ENCODE data around the gene DNAAF5.
"Not testable (repeated sequence)": the region's sequence is repeated elsewhere in the genome, so short reads cannot be mapped to it uniquely, and the experiment has no call there.

DNAAF5 gene

DNA sequence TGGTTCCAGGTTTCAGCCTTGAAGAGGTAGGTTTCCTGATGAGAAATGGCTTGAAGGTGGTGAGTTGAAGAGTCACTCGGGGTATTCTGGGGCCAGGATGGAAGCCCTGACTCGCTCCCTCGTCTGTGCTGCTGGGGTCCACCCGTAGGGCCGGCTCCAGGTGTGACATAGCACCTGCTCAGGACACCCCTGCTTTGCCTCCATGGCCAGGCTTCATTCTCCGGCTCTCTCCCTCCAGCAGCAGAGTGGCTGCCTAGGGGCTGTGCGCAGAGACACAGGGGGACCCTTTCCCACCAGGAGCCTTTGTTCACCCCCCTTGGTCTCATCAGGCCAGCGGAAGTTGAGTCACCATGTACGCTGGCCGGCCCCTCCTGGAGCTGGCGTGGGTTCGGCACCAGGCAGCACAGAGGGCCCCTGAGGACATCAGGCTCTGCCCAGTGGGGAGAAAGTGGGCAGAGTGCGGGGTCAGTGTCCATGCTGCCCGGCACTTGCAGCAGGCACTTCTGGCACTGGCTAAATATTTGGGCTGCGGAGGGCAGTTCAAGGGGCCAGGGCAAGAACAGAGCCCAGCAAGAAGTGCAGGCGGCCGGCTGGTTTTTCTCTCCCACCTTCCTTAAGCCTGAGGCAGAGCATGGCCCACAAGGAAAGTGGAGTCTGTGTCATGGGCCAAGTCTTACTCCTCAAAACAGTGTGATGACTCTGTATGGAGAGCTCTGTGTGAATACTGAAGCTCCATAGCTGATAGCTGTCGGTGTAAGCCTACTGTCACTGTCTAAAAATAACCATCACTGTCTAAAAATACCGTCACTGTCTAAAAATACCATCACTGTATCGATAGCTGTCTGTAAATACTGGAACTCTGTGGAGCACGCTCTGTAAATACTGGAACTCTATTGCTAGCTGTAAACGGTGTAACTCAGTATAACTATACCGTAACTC lies 4.3 kb downstream of the DNAAF5 start:
- DNase-seq = no peak

DNA sequence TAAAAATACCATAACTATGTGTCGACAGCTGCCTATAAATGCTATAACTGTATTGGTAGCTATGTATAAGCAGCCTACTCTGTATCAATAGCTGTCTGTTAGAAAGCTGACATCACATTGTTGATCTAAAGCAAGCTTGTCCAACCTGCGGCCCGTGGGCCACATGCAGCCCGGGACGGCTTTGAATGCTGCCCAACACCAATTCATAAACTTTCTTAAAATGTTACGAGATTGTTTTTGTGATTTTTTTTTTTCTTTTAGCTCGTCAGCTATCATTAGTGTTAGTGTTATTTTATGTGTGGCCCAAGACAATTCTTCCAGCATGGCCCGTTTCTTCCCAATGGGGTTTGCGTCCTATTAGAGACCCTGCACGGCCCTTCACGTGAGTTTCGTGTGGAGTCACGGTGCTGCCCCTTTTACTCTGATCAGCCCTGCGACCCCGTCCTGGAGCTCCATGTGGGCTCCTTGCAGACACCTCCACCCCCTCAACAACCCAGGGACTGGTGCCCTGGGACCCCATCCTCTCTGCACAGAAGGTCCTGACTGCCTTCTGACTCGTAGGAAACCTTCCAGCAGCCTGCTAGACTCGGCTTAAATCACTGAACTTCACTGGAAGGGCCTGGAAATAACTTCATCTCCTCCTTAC lies 5.1 kb downstream of the DNAAF5 start:
- DNase-seq = no peak

DNA sequence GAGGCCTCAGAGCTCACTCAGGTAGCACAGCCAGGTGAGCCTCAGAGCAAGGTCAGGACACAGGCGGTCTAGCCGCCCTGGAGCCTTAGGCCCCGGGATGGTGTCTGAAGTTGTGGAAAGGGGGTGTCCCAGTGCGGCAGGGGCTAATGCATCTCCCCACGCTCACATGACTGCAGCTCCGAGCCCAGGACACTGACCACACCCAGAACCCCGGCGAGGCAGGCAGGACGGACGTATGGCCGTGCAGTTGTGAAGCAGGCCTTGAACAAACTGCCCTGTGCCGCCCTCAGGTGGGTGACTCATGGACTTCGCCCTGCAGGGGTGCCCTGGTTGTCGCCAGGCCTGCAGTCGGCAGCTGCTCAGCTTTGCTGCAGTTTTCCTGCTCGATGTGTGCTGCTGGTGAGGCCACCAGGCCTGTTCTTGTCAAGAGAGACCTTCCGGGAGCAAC lies 5.6 kb downstream of the DNAAF5 start:
- DNase-seq = peak; percentile 54

DNA sequence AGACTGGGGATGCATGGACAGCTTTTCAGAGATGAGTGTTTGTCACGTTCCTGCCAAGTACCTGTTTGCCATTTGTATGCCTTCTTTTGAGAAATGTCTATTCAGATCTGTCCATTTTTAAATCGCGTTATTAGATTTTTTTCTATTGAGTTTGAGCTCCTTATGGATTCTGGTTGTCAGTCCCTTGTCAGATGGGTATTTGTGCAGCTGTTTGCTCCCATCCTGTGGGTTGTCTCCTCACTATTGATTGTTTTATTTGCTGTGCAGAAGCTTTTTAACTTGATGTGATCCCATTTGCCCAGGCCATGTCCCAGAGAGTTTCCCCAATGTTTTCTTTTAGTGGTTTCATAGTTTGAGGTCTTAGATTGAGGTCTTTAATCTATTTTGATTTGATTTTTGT lies 6.1 kb downstream of the DNAAF5 start:
- DNase-seq = no peak

DNA sequence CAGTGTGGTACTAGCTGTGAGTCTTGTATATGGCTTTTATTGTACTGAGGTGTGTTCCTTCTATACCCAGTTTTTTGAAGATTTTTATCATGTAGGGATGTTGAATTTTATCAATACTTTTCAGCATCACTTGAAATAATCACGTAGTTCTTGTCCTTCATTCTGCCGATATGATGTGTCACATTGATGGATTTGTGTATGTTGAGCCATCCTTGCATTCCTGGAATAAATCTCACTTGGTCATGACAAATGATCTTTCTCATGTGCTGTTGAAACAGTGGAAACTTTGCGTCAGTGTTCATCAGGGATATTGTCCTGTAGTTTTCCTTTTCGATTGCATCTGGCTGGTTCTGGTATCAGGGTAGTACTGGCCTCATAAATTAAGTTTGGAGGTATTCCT lies 7.7 kb downstream of the DNAAF5 start:
- no peak for DNase-seq

DNA sequence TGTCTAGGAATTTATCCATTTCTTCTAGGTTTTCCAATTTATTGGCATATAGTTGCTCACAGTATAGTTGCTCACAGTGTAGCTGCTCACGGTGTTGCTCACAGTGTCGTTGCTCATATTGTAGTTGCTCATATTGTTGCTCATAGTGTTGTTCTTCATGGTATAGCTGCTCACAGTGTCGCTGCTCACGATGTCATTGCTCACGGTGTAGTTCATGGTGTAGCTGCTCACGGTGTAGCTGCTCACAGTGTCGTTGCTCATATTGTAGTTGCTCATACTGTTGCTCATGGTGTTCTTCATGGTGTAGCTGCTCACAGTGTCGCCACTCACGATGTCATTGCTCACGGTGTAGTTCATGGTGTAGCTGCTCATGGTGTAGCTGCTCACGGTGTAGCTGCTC lies 8.3 kb downstream of the DNAAF5 start:
- no peak for DNase-seq

DNA sequence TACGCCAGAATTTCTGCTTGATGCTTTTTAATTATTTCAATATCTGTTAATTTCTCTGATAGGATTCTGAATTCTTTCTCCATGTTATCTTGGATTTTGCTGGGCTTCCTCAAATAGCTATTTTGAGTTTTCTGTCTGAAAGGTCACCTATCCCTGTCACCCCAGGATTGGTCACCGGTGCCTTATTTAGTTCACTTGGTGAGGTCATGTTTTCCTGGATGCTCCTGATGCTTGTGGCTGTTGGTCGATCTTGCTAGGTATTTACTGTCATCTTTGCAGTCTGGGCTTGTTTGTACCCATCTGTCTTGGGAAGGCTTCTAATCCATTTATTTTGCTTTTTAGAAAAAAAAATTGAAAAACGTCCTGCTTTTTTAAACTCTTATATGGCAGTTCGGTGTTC lies 11.7 kb downstream of the DNAAF5 start:
- no peak for DNase-seq

DNA sequence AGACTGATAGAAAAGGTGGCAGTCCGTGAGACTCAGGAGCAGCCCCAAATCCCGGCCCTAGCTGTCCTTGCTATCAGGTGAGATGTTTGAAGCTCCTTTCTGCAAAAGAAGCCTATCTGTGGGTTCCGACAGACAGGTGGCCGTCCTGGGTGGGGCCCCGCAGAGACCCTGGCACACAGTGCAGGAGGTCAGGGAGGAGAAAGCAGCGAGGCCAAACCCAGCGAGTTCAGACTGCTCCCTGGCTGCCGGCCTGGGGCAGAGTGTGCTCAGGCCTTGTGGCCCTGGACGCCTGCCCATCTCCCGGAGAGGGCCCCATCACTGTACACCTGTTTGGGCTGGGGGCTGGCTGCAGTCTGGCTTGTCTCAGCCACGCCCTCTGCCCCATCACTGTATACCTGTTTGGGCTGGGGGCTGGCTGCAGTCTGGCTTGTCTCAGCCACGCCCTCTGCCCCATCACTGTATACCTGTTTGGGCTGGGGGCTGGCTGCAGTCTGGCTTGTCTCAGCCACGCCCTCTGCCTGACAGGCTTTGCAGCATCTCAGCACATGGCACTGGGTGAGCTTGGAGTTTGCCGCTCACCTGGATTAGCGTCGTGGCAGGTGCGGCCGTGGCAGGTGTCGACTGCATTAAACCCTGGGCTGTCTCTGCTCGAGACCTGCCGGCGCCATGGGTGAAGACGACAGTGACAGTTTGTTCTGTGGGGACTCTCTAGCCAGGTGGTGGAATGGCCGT lies 12.4 kb downstream of the DNAAF5 start:
- no peak for DNase-seq

DNA sequence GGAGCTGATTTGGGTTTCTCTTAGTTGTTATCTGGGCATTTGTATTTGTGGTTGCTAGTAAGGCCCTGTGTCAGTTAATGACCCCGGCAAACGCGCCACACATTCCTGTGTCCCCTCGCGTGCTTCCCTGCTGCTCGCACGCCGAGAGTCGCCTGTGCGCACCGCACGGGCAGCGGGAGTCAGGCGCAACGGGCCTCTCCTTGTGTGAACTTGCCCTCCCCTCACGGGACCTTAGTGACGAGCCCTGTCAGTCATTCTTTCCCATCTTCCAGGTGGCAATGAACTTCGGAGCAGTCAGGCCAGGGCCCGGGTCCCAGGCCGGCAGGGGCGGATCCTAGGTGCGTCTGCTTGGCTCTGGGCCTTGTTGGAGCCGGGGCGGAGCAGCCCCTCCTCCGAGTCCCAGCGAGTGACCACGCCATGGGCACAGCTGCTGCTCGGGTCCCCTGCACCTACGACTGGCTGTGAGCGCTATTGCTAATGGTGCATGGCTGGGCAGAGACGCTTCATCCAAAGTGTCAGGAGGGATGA lies 13.0 kb downstream of the DNAAF5 start:
- no peak for DNase-seq

DNA sequence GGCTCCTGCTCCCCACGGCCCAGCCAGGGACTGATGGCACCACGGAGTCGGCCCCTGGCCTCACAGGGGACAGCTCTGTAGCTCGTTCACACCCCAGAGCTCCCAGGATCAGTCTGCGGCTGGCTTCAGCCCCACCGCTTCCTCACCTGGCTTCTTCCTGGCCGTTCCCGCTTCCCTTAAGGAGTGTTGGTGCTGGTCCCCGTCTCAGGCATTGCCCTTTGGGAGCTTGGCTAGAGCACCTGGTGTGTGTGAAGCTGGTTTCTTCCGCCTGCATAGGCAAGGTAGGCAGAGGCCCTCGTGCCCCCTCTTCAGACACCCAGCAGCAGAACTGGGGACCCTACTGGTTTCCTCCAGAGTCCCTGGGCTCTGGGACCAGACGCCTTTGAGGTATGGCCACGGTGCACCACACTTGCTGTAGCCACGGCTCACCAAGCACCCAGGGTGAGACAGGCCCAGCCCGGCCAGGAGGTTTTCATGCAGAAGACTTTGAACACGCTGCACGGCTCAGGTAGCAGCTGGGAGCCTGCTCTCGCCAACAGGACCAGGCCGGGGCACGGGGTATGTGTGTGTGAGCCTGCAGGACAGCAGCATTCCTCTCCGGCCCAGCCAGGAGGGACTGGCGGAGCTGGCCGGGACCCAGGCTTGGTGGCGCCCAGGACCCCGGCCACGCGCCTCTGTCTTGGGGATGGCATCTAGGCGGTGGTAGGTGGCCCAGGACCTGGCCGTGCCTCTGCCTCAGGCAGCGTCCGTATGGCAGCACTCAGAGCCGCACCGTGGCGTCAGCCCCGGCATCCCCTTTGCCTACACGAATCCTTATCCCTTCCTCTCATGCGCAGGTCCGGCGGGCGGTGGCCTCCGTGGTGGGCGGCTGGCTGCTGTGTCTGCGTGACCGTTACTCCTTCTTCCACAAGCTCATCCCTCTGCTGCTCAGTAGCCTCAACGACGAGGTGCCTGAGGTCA lies 13.8 kb downstream of the DNAAF5 start:
- no peak for DNase-seq

DNA sequence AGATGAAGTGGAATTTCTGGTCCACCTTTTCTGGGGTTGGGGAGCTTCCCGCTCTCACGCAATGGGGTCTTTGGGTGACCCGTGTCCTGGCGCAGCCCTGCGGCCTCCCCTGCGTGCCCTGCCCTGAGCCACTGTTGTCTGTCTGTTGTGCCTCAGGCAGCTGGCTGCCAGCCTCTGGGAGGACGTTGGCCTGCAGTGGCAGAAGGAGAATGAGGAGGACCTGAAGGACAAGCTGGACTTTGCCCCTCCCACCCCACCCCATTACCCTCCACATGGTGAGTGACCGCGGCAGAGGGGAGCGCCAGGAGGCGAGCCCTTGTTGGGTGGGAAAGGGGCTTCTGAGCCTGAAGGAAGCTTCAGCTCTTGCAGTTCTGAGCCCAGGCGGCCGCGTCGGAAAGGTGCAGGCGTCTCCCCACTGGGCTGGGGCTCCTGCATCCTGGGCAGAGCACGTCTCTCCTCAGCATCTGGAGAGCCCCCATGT lies 14.7 kb downstream of the DNAAF5 start:
- no peak for DNase-seq

DNA sequence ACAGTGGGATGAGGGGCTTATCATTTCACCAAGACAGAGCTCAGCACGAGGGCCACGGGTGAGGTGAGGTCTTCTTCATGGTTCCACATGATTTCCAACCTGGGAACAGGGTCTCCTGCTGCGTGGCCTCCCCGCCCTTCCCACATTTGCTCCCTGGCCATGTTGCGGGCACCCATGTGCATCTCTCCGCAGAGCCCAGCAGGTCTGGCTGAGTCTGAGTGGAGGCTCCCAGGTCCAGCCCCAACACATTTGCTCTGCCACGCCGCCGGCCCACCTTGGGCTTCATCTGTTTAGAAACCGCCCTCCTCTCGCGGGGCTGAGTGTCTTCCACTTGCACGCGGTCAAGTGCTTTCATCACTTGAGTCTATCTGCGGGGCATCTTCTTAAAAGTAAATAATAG lies 15.4 kb downstream of the DNAAF5 start:
- no peak for DNase-seq

DNA sequence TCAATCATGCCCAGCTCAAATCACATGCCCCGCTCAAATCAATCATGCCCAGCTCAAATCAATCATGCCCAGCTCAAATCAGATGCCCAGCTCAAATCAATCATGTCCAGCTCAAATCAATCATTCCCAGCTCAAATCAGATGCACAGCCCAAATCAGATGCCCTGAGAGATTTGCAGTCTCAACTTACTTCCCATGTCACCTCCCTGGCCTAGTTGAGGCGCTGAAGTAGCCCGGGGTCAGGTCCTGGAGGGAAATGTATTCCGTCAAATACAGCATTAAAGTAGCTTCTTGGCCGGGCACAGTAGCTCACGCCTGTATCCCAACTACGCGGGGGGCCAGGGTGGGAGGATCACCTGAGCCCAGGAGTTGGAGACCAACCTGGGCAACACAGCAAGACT lies 16.3 kb downstream of the DNAAF5 start:
- DNase-seq = no peak

DNA sequence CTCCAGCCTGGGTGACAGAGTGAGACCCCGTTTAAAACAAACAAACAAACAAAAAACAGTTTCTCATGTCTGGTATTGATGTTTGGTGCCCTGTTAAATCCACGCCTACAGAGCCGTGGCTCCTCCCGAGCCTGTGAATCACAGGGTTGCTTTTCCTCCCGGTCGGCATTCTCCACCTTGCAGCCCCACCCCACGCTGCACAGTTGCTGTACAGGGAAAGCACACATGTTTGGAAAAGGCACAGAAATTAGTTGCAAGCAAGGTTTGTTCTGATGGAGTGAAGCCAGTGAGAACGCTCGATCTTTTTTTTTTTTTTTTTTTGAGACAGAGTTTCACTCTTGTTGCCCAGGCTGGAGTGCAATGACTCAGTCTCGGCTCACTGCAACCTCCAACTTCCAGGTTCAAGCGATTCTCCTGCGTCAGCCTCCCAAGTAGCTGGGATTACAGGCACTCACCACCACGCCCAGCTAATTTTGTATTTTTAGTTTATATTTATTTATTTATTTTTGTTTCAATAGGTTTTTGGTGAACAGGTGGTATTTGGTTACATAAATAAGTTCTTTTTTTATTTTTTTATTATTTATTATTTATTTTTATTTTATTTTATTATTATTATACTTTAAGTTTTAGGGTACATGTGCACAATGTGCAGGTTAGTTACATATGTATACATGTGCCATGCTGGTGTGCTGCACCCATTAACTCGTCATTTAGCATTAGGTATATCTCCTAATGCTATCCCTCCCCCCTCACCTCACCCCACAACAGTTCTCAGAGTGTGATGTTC lies 17.0 kb downstream of the DNAAF5 start:
- DNase-seq = not testable (repeated sequence)

DNA sequence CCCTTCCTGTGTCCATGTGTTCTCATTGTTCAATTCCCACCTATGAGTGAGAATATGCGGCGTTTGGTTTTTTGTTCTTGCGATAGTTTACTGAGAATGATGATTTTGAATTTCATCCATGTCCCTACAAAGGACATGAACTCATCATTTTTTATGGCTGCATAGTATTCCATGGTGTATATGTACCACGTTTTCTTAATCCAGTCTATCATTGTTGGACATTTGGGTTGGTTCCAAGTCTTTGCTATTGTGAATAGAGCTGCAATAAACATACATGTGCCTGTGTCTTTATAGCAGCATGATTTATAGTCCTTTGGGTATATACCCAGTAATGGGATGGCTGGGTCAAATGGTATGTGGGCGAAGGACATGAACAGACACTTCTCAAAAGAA lies 17.6 kb downstream of the DNAAF5 start:
- not testable (repeated sequence) for DNase-seq

DNA sequence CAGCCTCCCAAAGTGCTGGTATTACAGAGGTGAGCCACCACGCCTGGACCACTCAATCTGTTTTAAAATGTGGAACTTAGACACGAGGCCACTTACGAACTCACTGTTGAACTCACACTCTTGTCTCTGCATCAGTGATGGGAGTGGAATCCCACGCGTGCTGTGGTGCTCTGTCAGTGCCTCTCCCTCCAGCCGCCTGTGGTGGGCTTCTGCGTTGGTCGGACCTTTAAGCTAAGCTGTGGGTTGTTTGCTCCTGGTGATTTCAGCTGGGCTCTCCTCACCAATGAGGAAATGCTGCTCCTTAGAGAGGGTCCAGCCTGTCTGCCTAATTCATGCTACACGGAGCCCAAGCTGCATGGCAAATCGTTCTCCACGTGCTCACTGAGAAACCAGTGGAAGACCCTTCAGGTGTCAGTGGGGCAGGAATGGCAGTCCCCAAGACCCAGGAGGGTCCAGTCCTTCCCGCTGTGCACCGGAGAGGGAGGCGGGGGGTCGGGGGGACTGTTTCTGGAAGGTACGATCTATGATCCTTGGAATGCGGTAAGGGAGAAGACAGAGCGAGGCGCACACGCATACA lies 18.4 kb downstream of the DNAAF5 start:
- DNase-seq = no peak

DNA sequence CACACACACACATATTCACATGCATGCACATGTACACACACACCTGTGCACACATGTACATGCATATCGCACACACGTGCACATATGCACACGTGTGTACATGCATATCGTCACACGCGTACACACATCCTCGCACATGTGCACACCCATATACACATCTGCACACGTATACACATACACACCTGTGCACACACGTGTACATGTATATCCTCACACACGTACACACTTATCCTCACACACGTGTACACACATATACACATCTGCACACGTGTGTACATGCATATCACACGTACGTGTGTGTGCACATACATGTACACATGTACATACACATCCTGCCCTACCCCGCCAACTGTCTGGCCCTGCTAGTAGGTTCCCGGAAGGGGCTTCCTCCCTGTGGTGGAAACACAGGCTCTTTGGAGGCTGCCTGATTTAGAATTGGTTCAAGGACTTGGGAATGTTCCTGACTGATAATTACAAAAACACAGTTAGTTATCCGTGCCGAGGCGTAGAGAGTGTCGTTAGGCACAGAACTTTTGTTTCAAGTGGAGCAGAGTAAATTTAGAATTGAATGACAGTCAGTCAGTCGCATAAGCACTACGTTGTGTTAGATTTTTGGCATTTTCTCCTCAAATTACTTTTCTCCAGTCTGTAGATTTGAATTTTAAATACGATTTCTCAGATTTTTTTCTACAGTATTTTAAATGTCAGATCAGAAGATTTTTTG lies 19.1 kb downstream of the DNAAF5 start:
- DNase-seq = no peak

DNA sequence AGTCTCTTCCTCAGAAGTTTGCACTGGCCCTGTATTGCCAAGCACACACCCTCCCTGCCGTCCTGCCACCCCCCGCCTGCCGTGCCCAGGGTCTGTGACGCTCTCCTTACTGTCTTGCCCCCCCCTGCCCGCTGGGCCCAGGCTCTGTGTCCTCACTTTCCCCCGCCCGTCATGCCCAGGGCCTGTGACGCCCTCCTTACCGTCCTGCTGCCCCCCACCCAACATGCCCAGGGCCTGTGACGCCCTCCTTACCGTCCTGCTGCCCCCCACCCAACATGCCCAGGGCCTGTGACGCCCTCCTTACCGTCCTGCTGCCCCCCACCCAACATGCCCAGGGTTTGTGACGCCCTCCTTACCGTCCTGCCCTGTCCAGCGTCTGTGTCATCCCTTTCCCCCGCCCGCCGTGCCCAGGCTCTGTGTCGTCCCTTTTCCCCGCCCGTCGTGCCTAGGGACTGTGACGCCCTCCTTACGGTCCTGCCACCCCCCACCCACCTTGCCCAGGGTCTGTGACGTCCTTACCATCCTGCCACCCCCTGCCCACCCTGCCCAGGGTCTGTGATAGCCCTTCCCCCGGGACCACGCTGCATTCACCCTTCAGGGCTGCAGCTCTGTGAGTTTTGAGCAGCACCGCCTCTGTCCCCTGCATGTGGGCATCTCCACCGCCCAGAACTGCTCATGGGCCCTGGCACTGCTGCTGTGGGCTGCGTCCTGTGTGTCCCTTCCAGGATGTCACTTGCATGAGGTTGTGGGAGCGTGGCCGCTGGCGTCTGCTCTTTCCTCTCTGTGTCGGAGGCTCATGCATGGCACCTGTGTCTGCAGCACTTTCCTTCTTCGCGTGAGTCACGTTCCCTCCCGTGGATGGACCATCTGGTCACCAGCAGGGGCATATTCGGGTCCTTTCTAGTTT lies 19.9 kb downstream of the DNAAF5 start:
- no peak for DNase-seq

DNA sequence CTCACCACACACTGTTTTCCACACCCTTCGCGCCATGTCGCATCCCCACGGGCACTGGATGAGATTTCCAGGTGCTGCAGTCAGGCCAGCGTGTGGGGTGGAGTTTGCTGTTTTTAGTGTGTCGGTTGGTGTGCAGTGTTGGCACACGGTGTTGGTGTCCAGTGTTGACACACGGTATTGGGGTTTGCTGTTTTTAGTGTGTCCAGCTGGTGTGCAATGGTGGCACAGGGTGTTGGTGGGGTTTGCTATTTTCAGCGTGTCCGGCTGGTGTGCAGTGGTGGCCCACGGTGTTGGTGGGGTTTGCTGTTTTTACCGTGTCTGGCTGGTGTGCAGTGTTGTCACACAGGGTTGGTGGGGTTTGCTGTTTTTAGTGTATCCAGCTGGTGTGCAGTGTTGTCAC lies 20.7 kb downstream of the DNAAF5 start:
- DNase-seq = no peak
